BJ (cell line): ENCODE data around the gene SZRD1. TPM values are rescaled to one million over a fixed set of nuclear protein-coding genes. Genes with fewer than 3 reads are reported as not detected.
A peak's percentile ranks its signal among the peaks of the same experiment; 100 is the strongest.

Experiments used
- CTCF ChIA-PET: fragments of 350-600 bp; formaldehyde crosslinking; extraction: SDS; loops from one replicate; lab custom pipeline; 2021; ENCODE audit warnings: antibody characterized with exemption, inconsistent platforms; lab: Yijun Ruan, JAX
- POLR2A ChIA-PET: fragments of 300-600 bp; sonication (Branson Sonifier 250); formaldehyde crosslinking; extraction: SDS; loops from one replicate; lab custom pipeline; 2021; ENCODE audit warnings: antibody characterized with exemption; lab: Charles Lee
- DNase-seq: peaks from one replicate; pipeline ENCODE4 v3.0.0-alpha.2; 2011; ENCODE audit warnings: low read depth
- H3K27me3 ChIP-seq: 2 replicates; pipeline ENCODE4 v1.6.0; 2011; ENCODE audit warnings: low read length; ENCODE audit not compliant: control insufficient read depth, insufficient read depth
- H3K36me3 ChIP-seq: 2 replicates; pipeline ENCODE4 v1.5.1; 2011; ENCODE audit warnings: low read length; ENCODE audit not compliant: control insufficient read depth, insufficient read depth
- H3K4me3 ChIP-seq: 2 replicates; pipeline ENCODE4 v1.5.1; 2011; ENCODE audit warnings: low read depth, mild to moderate bottlenecking, control low read depth, low read length
- polyA plus RNA-seq: library from polyadenylated mRNA; depleted of rRNA; stranded (reverse); fragments of >200 nt; gene quantifications from 2 replicates; pipeline ENCODE4 v1.2.3, GENCODE V29; 2011
- TF ChIP-seq, protein P1 (sequence below): IDR thresholded peaks from 2 replicates; pipeline ENCODE4 v1.5.1; 2011; ENCODE audit warnings: low read depth, mild to moderate bottlenecking, control low read depth, inconsistent platforms, low read length, moderate library complexity; ENCODE audit not compliant: insufficient read depth

SZRD1 gene
- polyA plus RNA-seq, 1 experiment, result 125 TPM

DNA sequence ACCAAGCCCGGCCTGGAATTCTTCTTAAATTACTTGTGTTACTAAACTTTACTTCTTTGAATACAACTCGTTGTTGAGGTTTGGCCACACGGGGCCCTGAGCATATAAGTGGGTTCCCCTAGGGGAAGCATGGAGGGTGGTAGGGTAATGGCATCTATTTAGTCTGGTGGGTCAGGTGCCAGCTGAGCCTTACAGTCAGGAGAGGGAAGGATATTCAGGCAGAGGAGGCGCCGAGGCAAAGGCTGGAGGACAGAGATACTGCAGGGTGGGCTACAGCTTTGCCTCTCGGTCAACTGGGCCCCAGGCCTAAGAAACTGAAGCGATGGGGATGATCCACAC is 73.1 kb downstream of the SZRD1 start:
- CTCF ChIA-PET, result interaction anchor here (0.9 to 3.1 kb wide), 21 partner anchors 9 to 190 kb away, joined by 3 to 28 read pairs (median 4); no protein-coding TSS in a partner anchor

DNA sequence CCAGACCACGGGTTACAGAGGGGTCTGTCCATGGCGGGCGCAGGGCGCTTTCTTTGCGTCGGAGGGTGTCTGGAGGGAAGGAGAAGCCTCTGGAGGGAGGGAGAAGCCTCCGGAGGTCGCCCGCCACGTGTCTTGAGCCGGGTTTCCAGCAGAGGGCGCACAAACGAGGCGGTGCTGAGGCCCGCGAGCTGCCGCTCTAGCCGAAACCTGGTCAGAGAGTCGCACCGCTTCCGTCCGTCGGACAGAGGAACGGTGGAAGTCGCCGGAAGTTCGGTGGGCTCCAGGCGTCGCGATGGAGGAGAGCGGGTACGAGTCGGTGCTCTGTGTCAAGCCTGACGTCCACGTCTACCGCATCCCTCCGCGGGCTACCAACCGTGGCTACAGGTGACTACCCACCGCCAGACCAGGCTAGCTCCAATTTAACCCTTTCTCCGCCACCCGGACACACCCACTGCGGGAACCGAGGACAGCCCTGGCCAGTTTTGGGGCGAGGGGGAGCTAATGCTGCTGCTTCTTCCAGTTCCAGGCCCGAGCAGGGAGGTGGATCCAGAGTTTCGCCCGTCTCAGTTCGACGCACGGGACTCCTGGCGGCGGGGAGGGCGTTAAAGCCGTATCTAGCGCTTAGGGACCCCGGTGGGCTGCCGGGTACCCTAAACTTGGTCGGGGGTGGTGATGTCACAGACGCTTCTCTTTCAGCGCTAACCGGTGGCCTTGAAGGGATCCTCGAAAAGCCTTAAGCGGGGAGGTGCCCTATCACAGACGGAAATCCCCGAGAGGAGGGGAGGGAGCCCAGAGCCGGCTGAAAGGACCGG is 73.6 kb downstream of the SZRD1 start, which contains the start of gene NECAP2:
Gene NECAP2, plus strand, starts transcription at position 255 of the 812 bp plus-strand sequence. Its CDS starts 38 bp downstream, at position 293.
- POLR2A ChIA-PET, result interaction anchor here (0.6 kb wide), 1 partner anchor 9 kb away, joined by 3 read pairs; no protein-coding TSS in a partner anchor

More for the DNA sequence above, 73.1 kb downstream of the SZRD1 start:
- H3K27me3 ChIP-seq, result no peaks in the 10 kb centered on the region
- TF ChIP-seq, protein P1, sequence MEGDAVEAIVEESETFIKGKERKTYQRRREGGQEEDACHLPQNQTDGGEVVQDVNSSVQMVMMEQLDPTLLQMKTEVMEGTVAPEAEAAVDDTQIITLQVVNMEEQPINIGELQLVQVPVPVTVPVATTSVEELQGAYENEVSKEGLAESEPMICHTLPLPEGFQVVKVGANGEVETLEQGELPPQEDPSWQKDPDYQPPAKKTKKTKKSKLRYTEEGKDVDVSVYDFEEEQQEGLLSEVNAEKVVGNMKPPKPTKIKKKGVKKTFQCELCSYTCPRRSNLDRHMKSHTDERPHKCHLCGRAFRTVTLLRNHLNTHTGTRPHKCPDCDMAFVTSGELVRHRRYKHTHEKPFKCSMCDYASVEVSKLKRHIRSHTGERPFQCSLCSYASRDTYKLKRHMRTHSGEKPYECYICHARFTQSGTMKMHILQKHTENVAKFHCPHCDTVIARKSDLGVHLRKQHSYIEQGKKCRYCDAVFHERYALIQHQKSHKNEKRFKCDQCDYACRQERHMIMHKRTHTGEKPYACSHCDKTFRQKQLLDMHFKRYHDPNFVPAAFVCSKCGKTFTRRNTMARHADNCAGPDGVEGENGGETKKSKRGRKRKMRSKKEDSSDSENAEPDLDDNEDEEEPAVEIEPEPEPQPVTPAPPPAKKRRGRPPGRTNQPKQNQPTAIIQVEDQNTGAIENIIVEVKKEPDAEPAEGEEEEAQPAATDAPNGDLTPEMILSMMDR, result no peak
- POLR2A ChIA-PET, result no interaction called here
- peak overlapping the region; percentile 13; the same call in 1 of the 2 replicates for H3K4me3 ChIP-seq
- DNase-seq, result no peak
- H3K36me3 ChIP-seq, result peaks cover 16% of the 10 kb centered on the region

DNA sequence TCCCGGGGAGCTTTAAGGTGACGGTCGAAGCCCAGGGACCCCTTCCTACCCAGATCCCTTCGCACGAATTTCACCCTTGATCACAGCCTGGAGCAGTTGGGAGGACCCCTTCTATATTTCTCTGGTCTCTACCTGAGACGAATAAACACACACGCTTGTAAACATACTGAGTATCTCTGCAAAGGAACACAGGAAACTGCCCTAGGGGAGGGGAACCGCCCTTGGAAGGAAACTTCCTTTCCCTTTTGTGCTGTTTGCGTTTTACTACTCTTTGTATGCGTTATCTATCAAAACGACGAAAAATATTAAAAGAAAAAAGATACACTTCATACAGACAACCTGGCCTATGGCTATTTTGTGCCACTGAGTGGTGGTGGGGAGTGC is 74.2 kb downstream of the SZRD1 start:
- DNase-seq, result no peak
- TF ChIP-seq, protein P1, result no peak
- Histone ChIP-seq H3K36me3 (peaks cover 24% of the 10 kb centered on the region), H3K27me3 (no peaks in the 10 kb centered on the region), H3K4me3 (peak overlapping the region; percentile 93)
- ChIA-PET POLR2A (interaction anchor here (0.6 kb wide), 1 partner anchor 8 kb away, joined by 3 read pairs; no protein-coding TSS in a partner anchor), CTCF (interaction anchor here (0.8 to 3.1 kb wide), 10 partner anchors 9 to 191 kb away, joined by 3 to 28 read pairs (median 6); no protein-coding TSS in a partner anchor)

More for the DNA sequence above, 73.6 kb downstream of the SZRD1 start, which contains the start of gene NECAP2:
- H3K36me3 ChIP-seq, result peaks cover 20% of the 10 kb centered on the region
- TF ChIP-seq, protein P1, result peak; percentile 92
- peak within 1 kb of the TSS; percentile 93 for H3K4me3 ChIP-seq
- CTCF ChIA-PET, result interaction anchor here (0.8 to 3.1 kb wide), 22 partner anchors 9 to 191 kb away, joined by 3 to 28 read pairs (median 4); no protein-coding TSS in a partner anchor
- peak; percentile 52 for DNase-seq
- H3K27me3 ChIP-seq, result no peaks in the 10 kb centered on the region

DNA sequence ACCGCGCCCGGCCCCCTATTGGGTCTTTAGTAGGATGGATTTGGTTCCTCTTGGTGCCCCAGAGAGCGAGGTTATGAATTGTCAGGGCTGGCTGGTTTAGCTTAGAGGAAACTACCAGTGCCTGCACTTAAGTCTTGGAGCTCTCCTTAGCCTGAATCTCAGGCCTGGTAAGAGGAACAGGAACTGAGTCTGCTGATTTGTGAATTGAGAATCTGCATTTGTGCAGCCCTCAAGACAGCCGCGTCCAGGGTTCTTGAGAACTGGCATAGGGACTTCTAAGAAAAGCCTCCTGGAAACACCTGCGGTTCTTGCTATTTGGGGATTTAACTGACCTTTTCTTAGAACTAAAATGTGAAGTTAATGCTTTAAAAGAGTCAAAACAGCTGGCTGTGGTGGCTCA is 75.2 kb downstream of the SZRD1 start:
- peaks cover 26% of the 10 kb centered on the region for H3K36me3 ChIP-seq
- ChIA-PET CTCF (interaction anchor here (3.1 kb wide), 1 partner anchor 78 kb away, joined by 6 read pairs; no protein-coding TSS in a partner anchor), POLR2A (no interaction called here)
- TF ChIP-seq, protein P1, result no peak
- H3K27me3 ChIP-seq, result no peaks in the 10 kb centered on the region
- H3K4me3 ChIP-seq, result no peak overlapping the region
- DNase-seq, result no peak

DNA sequence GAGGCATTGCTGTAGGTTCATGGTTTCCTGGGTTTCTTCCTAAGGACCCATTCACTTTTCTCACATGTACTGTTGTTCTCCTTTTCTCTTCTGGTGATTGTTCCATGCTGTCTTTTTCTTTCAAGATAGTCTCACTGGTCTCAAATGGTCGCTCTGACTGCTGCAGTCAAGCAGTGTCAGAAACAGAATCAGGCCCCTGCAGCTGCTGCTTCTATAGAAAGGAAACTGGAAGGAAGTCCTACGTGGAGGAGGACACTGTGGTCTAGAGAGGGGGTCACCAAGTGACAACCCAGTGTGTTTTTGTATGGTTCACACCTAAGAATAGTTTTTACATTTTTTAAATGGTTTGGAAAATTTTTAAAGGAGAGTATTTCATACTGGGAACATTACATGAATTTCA is 75.9 kb downstream of the SZRD1 start:
- TF ChIP-seq, protein P1, result no peak
- CTCF ChIA-PET, result no interaction called here
- peaks cover 31% of the 10 kb centered on the region for H3K36me3 ChIP-seq
- DNase-seq, result no peak
- H3K4me3 ChIP-seq, result no peak overlapping the region
- POLR2A ChIA-PET, result no interaction called here
- H3K27me3 ChIP-seq, result no peaks in the 10 kb centered on the region
